IMR-90 (cell line): Measurements from ENCODE around the gene AGTR1. TPM values are rescaled to one million over a fixed set of nuclear protein-coding genes. Genes with fewer than 3 reads are reported as not detected.

Experiments
- ATAC-seq: fragments of 200-7000 bp; cut with Tn5 transposase; 2 replicates; pipeline ENCODE4 v1.9.1; 2020; ENCODE audit warnings: low read depth, mild to moderate bottlenecking, moderate library complexity
- BruUV-seq: library from RNA; stranded (reverse); fragments of 400-500 nt; replicated peaks from 2 replicates; lab custom pipeline; 2021; lab: Mats Ljungman, UMichigan
- CTCF ChIA-PET: fragments of 300-600 bp; formaldehyde crosslinking; extraction: SDS; loops from one replicate; lab custom pipeline; 2021; ENCODE audit warnings: antibody characterized with exemption; lab: Yijun Ruan, JAX
- POLR2A ChIA-PET: fragments of 300-600 bp; sonication (Branson Sonifier 250); formaldehyde crosslinking; loops from one replicate; lab custom pipeline; 2022; ENCODE audit warnings: antibody characterized with exemption; ENCODE audit not compliant: unreplicated experiment; lab: Charles Lee
- DNase-seq: peaks from one replicate; pipeline ENCODE4 v3.0.0; 2013
- H2AFZ ChIP-seq: replicated peaks from 2 replicates; pipeline ENCODE3; 2013; ENCODE audit warnings: low read length, mild to moderate bottlenecking; ENCODE audit not compliant: poor library complexity
- H2AK5ac ChIP-seq: 2 replicates; pipeline ENCODE4 v1.6.1; 2013; ENCODE audit warnings: low read depth, low read length, inconsistent platforms
- H2AK9ac ChIP-seq: replicated peaks from 2 replicates; pipeline ENCODE3; 2013; ENCODE audit warnings: mild to moderate bottlenecking, low read depth, low read length, moderate library complexity; ENCODE audit not compliant: poor library complexity
- H2BK120ac ChIP-seq: 2 replicates; pipeline ENCODE4 v1.6.1; 2013; ENCODE audit warnings: low read depth, low read length, inconsistent platforms
- H2BK15ac ChIP-seq: 3 replicates; pipeline ENCODE4 v1.6.1; 2013; ENCODE audit warnings: low read depth, low read length, inconsistent platforms
- H2BK20ac ChIP-seq: 2 replicates; pipeline ENCODE4 v1.6.1; 2013; ENCODE audit warnings: low read depth, mild to moderate bottlenecking, inconsistent platforms, low read length, moderate library complexity
- H2BK5ac ChIP-seq: 2 replicates; pipeline ENCODE4 v1.6.1; 2013; ENCODE audit warnings: mild to moderate bottlenecking, low read depth, low read length, inconsistent platforms; ENCODE audit not compliant: poor library complexity, severe bottlenecking
- H3K14ac ChIP-seq: replicated peaks from 2 replicates; pipeline ENCODE4 v1.6.1; 2013; ENCODE audit warnings: low read depth, low read length, inconsistent platforms
- H3K18ac ChIP-seq: 2 replicates; pipeline ENCODE4 v1.6.1; 2013; ENCODE audit warnings: low read depth, low read length, control low read depth
- H3K23ac ChIP-seq: 2 replicates; pipeline ENCODE4 v1.6.1; 2013; ENCODE audit warnings: low read depth, low read length, inconsistent platforms
- H3K27ac ChIP-seq: 2 replicates; pipeline ENCODE4 v1.5.1; 2013; ENCODE audit warnings: mild to moderate bottlenecking, control low read depth, low read length; ENCODE audit not compliant: insufficient read depth
- H3K27me3 ChIP-seq: 2 replicates; pipeline ENCODE4 v1.6.1; 2013; ENCODE audit warnings: low read length; ENCODE audit not compliant: control insufficient read depth, insufficient read depth
- H3K36me3 ChIP-seq: 2 replicates; pipeline ENCODE4 v1.6.1; 2013; ENCODE audit warnings: low read length, mixed read lengths; ENCODE audit not compliant: control insufficient read depth, insufficient read depth
- H3K4ac ChIP-seq: 2 replicates; pipeline ENCODE4 v1.6.1; 2013; ENCODE audit warnings: low read depth, low read length, inconsistent platforms
- H3K4me1 ChIP-seq: 2 replicates; pipeline ENCODE4 v1.6.1; 2013; ENCODE audit warnings: low read length, mixed read lengths; ENCODE audit not compliant: control insufficient read depth, insufficient read depth
- H3K4me2 ChIP-seq: 2 replicates; pipeline ENCODE4 v1.6.1; 2013; ENCODE audit warnings: low read depth, mild to moderate bottlenecking, control low read depth, low read length, moderate library complexity
- H3K4me3 ChIP-seq: 2 replicates; pipeline ENCODE4 v1.5.1; 2013; ENCODE audit warnings: low read depth, mild to moderate bottlenecking, control low read depth, low read length, moderate library complexity; ENCODE audit not compliant: insufficient read depth
- H3K56ac ChIP-seq: 2 replicates; pipeline ENCODE4 v1.6.1; 2013; ENCODE audit warnings: low read length, inconsistent platforms; ENCODE audit not compliant: insufficient read depth; ENCODE audit errors: extremely low read depth
- H3K79me1 ChIP-seq, 2 experiments: 2 replicates each; pipeline ENCODE4 v1.6.1; 2013; ENCODE audit warnings: low read length in 2 of 2, inconsistent platforms in 1 of 2, low read depth in 1 of 2
- H3K9ac ChIP-seq: 2 replicates; pipeline ENCODE4 v1.6.1; 2013; ENCODE audit warnings: low read depth, low read length, control low read depth
- H3K9me1 ChIP-seq: 2 replicates; pipeline ENCODE4 v1.6.1; 2013; ENCODE audit warnings: low read length, inconsistent platforms; ENCODE audit not compliant: insufficient read depth
- H3K9me3 ChIP-seq: 2 replicates; pipeline ENCODE4 v1.6.1; 2013; ENCODE audit warnings: low read length; ENCODE audit not compliant: control insufficient read depth, insufficient read depth
- H4K20me1 ChIP-seq: 2 replicates; pipeline ENCODE4 v1.6.1; 2013; ENCODE audit warnings: low read length, inconsistent platforms; ENCODE audit not compliant: insufficient read depth
- H4K5ac ChIP-seq: 2 replicates; pipeline ENCODE4 v1.6.1; 2013; ENCODE audit warnings: mild to moderate bottlenecking, low read depth, low read length, control low read depth
- H4K8ac ChIP-seq, 2 experiments: 2 replicates each; pipeline ENCODE4 v1.6.1; 2013; ENCODE audit warnings: low read depth in 2 of 2, low read length in 2 of 2, control low read depth in 1 of 2, inconsistent platforms in 1 of 2
- H4K91ac ChIP-seq: 2 replicates; pipeline ENCODE4 v1.6.1; 2013; ENCODE audit warnings: low read depth, low read length, inconsistent platforms; ENCODE audit not compliant: insufficient read depth
- BHLHE40 ChIP-seq: fragments of 150-350 bp; IDR thresholded peaks from 2 replicates; pipeline ENCODE4 v1.6.1; 2016; ENCODE audit warnings: mild to moderate bottlenecking, low read depth, low read length
- CEBPB ChIP-seq: IDR thresholded peaks from 2 replicates; pipeline ENCODE4 v1.6.1; 2012; ENCODE audit warnings: low read depth, low read length, improper control_type of control experiment
- CHD1 ChIP-seq: IDR thresholded peaks from 2 replicates; pipeline ENCODE4 v1.6.1; 2012; ENCODE audit warnings: low read depth, low read length, improper control_type of control experiment
- CTCF ChIP-seq: conservative IDR thresholded peaks from 2 replicates; pipeline ENCODE4 v1.5.1; 2012; ENCODE audit warnings: mild to moderate bottlenecking, low read depth, low read length, improper control_type of control experiment
- FOS ChIP-seq: fragments of 150-350 bp; IDR thresholded peaks from 2 replicates; pipeline ENCODE4 v1.6.1; 2016; ENCODE audit warnings: low read depth, low read length
- MAFK ChIP-seq: IDR thresholded peaks from 2 replicates; pipeline ENCODE4 v1.6.1; 2012; ENCODE audit warnings: low read depth, low read length, improper control_type of control experiment
- MAZ ChIP-seq: IDR thresholded peaks from 2 replicates; pipeline ENCODE4 v1.6.1; 2012; ENCODE audit warnings: low read depth, mild to moderate bottlenecking, low read length, improper control_type of control experiment, moderate library complexity, borderline replicate concordance
- MXI1 ChIP-seq: IDR thresholded peaks from 2 replicates; pipeline ENCODE4 v1.6.1; 2012; ENCODE audit warnings: low read depth, mild to moderate bottlenecking, low read length, moderate library complexity, borderline replicate concordance
- NFE2L2 ChIP-seq: fragments of 150-350 bp; IDR thresholded peaks from 2 replicates; pipeline ENCODE4 v1.6.1; 2016; ENCODE audit warnings: low read depth, mild to moderate bottlenecking, low read length
- RAD21 ChIP-seq: IDR thresholded peaks from 2 replicates; pipeline ENCODE4 v1.6.1; 2012; ENCODE audit warnings: low read length, improper control_type of control experiment
- RFX5 ChIP-seq: IDR thresholded peaks from 2 replicates; pipeline ENCODE4 v1.8.0; 2012; ENCODE audit warnings: low read depth, mild to moderate bottlenecking, low read length, moderate library complexity
- dilution Hi-C: fragments of 300-500 bp; cut with HindIII; formaldehyde crosslinking; loops from one replicate; pipeline ENCODE4 v1.14.3; 2018; ENCODE audit warnings: low sequenced_read_pairs; ENCODE audit not compliant: unreplicated experiment
- in situ Hi-C: fragments of 300-500 bp; cut with MboI; formaldehyde crosslinking; loops from 3 replicates; pipeline ENCODE4 v1.14.3; 2019; ENCODE audit warnings: low sequenced_read_pairs, inconsistent platforms, mixed read lengths
- intact Hi-C: fragments of 100-400 bp; cut with micrococcal nuclease; formaldehyde crosslinking; loops from 2 replicates; pipeline ENCODE4 v1.10.0; 2022
- polyA plus RNA-seq, 3 experiments: library from polyadenylated mRNA; depleted of rRNA; stranded (reverse); fragments of >200 nt; gene quantifications; 2 replicates each; pipeline ENCODE4 v1.2.3, GENCODE V29; 2012; ENCODE audit warnings: low replicate concordance in 1 of 3
- total RNA-seq: library from RNA; depleted of rRNA; stranded (reverse); fragments of >200 nt; gene quantifications from 2 replicates; pipeline ENCODE4 v1.2.3, GENCODE V29; 2012
- TF ChIP-seq, protein P1 (sequence below): fragments of 150-350 bp; IDR thresholded peaks from 2 replicates; pipeline ENCODE4 v1.6.1; 2017; ENCODE audit warnings: mild to moderate bottlenecking, antibody characterized with exemption, low read length, low read depth

Gene AGTR1
- total and polyA plus RNA-seq, 2 of the 4 experiments (the other 2 are of a cell fraction), result 2.2 to 2.7 TPM

DNA sequence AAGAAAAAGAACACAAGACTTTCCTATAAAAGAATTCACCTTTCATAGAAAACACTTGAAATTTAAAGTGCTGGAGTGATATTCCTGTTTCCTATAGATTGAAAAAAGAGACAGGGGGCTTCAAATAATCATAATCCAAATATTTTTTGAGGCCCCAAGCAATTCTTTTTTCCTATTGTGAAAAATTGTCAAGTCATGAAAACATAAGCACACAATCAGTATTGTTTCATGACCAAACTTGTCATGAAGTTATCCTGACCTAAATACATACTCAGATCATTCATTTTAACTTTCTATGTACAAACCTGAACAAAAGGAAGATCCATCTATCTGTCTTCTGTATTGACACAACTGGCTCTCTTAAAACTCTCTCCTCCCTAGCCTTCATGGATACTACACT is 57.9 kb downstream of the AGTR1 start:
- CTCF ChIA-PET, result no interaction called here

More for the DNA sequence above, 57.9 kb downstream of the AGTR1 start:
- Histone ChIP-seq H3K27ac (no peak overlapping the region), H3K14ac (no peak overlapping the region), H2AFZ (no peak overlapping the region), H2AK9ac (no peak overlapping the region), H2AK5ac (no peak overlapping the region), H3K9ac (no peak overlapping the region), H3K9me3 (no peaks in the 10 kb centered on the region), H3K79me1 (no peaks in the 10 kb centered on the region), H3K4me1 (no peaks in the 10 kb centered on the region), H3K4ac (no peak overlapping the region), H3K36me3 (no peaks in the 10 kb centered on the region), H2BK120ac (no peak overlapping the region), H3K9me1 (no peaks in the 10 kb centered on the region), H3K4me3 (no peak overlapping the region), H4K91ac (no peak overlapping the region), H3K4me2 (no peak overlapping the region), H4K5ac (no peak overlapping the region), H2BK5ac (no peak overlapping the region), H2BK15ac (no peak overlapping the region), H4K8ac (no peak overlapping the region), H4K20me1 (no peaks in the 10 kb centered on the region), H3K23ac (no peak overlapping the region), H2BK20ac (no peak overlapping the region), H3K27me3 (no peaks in the 10 kb centered on the region; the same call in 1 of the 2 replicates), H3K18ac (no peak overlapping the region), H3K56ac (no peak overlapping the region)
- dilution Hi-C loops, result no loop called here
- no TSS peak for BruUV-seq
- in situ Hi-C loops, result no loop called here
- no peak for TF ChIP-seq CEBPB
- TF ChIP-seq MAFK, result peak; percentile 45; the same call in 1 of the 2 replicates
- no peak for TF ChIP-seq CHD1
- TF ChIP-seq BHLHE40, result no peak
- TF ChIP-seq RFX5, result no peak
- peak; percentile 49; the same call in 1 of the 2 replicates for TF ChIP-seq NFE2L2
- TF ChIP-seq RAD21, result no peak
- TF ChIP-seq MXI1, result no peak
- no peak for TF ChIP-seq MAZ
- TF ChIP-seq, protein P1, sequence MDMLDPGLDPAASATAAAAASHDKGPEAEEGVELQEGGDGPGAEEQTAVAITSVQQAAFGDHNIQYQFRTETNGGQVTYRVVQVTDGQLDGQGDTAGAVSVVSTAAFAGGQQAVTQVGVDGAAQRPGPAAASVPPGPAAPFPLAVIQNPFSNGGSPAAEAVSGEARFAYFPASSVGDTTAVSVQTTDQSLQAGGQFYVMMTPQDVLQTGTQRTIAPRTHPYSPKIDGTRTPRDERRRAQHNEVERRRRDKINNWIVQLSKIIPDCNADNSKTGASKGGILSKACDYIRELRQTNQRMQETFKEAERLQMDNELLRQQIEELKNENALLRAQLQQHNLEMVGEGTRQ, result no peak
- TF ChIP-seq CTCF, result no peak
- no peak for TF ChIP-seq FOS
- intact Hi-C loops, result no loop called here
- no peak for ATAC-seq
- DNase-seq, result no peak
- POLR2A ChIA-PET, result no interaction called here
